GM19025 (cell line): ENCODE results near the gene EN2.
A peak's percentile ranks its signal among the peaks of the same experiment; 100 is the strongest.

Source experiments
- ATAC-seq: cut with Tn5 transposase; IDR thresholded peaks from one replicate; pipeline ENCODE4 v1.9.1; 2021; ENCODE audit warnings: mild to moderate bottlenecking, low read depth, moderate library complexity; ENCODE audit not compliant: unreplicated experiment

The EN2 gene

GRCh38 chr7:155458111-155458877 is at the start of gene EN2:
Gene EN2 (plus strand): TSS chr7:155458129. CDS start chr7:155458378, 249 bp downstream.
- ATAC-seq = no peak

GRCh38 chr7:155408651-155409586 is 49.0 kb upstream of the EN2 start:
- no peak for ATAC-seq

GRCh38 chr7:155409980-155410379 is 47.9 kb upstream of the EN2 start:
- no peak for ATAC-seq

GRCh38 chr7:155410431-155410830 is 47.5 kb upstream of the EN2 start:
- no peak for ATAC-seq

DNA sequence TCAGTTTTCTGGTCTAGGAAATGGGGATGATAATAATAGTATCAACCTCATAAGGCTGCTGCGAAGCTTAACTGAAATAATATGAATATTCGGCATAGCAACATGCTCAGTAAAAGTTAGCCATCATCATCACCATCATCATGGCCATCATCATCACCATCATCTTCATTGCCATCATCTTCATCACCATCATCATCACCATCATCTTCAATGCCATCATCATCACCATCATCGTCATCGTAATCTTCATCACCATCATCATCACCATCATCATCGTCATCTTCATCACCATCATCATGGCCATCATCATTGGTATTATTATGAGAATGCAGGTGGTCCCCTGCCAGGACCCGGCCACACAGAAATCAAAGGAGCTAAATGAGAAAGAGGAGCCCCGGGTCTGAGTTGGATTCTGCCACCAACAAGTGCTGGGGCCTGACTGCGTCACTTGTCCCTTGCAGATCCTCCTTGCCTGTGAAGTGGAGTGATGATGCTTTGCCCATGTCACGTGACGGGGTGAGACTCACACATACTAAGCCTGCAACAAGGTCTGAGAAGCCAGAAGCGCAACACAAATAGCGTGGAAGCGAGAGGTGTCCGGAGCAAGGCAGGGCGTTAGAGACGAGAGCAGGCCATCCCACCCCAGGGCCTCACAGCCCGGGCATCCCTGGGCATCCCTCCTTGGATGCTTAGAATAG is 46.1 kb upstream of the EN2 start:
- no peak for ATAC-seq

- ATAC-seq = peak; percentile 77
Measured at GRCh38 chr7:155412416-155413253, 45.3 kb upstream of the EN2 start.

DNA sequence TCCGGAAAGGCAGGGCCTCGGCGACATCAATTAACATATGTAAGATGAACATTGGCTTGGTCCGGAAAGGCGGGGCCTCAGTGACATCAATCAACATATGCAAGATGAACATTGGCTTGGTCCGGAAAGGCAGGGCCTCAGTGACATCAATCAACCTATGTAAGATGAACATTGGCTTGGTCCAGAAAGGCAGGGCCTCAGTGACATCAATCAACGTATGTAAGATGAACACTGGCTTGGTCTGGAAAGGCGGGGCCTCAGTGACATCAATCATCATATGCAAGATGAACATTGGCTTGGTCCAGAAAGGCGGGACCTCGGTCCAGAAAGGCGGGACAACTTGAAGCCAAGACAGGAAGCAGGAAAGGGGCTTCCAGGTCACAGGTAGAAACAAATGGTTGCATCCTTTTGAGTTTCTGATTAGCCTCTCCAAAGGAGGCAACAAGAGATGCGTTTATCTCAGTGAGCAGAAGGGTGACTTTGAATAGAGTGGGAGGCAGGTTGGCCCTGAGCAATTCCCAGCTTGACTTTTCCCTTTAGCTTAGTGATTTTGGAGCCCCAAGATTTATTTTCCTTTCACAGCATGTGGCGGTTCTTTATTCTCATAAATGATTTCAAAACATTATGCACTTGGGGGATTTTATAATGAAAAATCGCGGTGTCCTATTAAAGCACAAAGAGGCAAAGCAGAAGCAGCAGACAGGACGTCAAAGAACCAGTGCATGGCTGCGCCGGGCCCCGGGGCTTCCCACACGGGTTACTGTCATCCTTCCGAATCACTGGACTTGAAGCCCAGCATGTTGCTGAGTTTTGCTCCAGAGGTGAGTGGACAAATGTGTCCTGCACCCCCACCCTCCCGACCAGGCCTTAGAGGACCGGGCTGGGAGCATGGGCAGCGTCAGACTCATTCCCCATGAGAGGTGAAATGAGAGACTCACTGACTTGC is 43.1 kb upstream of the EN2 start:
- no peak for ATAC-seq

- ATAC-seq = no peak
Measured at GRCh38 chr7:155416646-155417380, 41.1 kb upstream of the EN2 start.

DNA sequence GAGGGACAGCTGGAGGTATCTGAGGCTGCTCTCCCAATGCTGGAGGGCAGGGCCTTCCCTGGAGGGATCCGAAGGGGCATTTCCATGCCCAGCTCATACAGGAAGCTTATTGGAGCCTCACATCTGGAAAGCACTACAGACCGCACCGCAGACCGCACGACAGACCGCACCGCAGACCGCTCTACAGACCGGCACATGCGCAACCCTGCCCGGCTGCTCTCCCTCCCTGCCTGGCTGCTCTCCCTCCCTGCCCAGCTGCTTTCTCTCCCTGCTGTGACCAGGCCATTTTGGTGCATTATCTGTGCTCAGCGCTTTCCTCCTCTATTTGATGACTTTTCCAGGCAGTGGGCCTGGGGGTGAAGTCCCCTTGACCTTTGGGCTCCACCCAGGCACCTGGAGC is 39.6 kb upstream of the EN2 start:
- no peak for ATAC-seq

DNA sequence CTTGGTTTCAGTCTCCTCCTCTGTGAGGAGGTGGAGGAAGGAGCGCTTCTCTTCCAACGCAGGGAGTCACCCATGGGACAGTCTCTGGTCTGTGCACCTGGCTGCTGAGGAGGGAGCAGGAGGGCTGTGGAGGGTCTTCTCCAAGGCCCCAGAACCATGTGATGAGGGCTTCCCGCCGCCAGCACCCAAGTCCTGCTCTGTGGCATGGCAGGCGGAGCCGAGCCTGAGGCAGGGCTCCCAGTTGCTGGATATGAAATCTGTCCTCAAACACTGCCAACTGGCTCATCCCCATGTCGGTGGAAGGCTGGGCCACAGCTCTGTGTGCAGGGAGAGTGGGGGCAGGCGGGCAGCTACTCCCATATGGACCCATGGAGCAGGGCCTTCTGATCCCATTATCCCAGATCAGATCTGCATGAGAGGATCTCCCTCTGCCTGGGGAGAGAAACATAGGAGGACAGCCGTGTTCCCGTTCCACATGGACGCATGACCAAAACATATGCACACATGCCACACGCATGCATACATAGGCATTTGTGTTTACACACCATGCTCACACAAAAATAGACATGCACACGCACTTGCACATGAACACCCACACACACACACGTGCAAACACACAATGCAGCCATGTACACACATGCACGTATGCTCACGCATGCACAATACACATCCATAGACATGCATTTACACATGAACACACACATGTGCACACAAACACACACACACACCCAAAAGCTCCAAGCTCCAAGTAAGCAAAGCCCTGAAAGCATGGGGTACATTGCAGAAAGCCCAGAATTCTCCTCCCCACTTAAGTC is 38.8 kb upstream of the EN2 start:
- ATAC-seq = no peak

DNA sequence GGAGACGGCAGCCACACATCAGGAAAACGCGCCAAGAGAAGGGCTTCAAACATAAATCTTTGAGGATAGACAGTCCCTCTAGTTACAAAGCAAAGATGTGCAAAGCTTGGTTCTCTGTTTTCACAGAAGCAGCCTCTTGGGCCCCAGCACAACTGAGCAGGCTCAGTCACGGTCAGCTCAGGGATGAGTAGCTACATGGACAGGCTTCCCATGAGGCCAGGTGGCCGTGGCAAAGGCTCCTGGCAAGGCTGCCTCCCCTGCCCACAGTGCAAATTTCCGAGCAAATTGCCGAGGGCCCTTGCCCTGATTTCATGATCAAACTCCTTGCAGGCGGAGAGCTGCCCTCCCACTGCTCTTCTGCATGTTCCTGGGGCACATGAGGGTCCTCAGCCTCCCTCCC is 37.8 kb upstream of the EN2 start:
- no peak for ATAC-seq

DNA sequence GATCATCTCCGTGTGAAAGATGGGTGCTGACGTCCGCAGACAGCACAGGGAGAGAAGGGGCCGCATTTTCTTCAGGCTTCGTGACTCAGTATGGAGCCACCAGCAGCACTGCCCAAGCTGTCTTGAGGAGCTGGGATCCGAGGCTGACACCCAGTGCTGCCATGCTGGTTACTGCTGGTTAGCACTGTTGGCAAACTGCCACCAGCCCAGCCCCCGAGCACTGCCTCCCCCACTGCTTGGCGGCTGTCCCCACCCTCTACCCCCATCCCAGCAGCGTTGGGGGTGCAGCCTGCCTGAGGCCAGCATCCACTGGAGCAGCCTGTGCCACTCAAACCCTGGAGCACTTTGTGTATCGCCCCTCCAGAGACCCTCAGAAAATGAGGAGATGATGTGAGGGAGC is 35.8 kb upstream of the EN2 start:
- ATAC-seq = no peak

GRCh38 chr7:155422599-155423336 is 35.2 kb upstream of the EN2 start:
- ATAC-seq = no peak

- ATAC-seq = no peak
Measured at GRCh38 chr7:155423337-155424285, 34.3 kb upstream of the EN2 start.

- ATAC-seq = no peak
Measured at GRCh38 chr7:155424301-155425010, 33.5 kb upstream of the EN2 start.
